ENCODE results near the gene ALPK3.

The ALPK3 gene

DNA sequence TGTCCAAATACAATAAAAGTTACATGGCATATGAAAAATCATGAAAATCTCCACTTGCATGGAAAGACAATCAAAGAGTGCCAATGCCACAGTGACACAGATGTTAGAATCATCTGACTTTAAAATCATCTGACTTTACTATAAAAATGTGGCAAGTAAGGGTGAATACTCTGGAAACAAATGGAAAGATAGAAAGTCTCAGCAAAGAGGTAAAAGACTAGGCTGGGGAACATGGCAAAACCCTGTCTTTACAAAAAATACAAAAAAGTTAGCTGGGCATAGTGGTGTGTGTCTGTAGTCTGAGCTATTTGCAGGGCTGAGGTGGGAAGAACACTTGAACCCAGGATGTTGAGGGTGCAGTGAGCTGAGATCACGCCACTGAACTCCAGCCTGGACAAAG lies 29.1 kb downstream of the ALPK3 start:
- no peak for DNase-seq

DNA sequence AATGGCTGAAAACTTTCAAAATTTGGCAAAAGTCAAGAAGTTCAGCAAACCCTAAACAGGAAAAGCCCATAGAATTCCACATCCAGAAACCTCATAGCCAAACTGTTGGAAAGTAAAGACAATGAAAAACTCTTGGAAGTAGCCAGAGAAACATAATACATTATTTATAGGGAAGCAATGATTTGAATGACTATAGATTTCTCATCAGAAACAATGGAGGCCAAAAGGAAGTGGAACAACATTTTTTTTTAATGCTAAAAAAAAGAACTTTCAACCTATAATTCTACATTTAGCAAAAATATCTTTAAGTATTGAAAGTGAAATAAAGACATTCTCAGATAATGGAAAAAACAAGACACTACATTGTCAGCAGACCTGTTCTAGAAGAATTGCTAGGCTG lies 30.2 kb downstream of the ALPK3 start:
- no peak for DNase-seq

DNA sequence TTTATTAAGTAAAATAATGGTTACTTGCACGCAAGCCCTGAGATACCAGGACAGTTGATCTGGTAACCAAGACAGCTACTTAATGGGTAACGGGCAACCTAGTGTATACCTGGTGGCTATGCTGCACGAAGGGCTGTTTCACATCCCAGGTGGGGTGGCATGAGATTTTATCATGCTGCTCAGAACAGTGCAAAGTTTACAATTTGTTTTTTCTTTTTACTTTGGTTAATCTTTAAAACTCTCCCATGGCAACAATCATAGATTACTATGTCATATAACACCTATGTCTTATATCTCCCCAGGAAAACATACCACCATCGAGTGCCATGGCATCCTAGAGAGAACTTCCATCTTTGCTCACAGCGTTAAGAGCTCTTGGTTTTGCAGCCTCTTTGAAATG lies 35.1 kb downstream of the ALPK3 start:
- no peak for DNase-seq

DNA sequence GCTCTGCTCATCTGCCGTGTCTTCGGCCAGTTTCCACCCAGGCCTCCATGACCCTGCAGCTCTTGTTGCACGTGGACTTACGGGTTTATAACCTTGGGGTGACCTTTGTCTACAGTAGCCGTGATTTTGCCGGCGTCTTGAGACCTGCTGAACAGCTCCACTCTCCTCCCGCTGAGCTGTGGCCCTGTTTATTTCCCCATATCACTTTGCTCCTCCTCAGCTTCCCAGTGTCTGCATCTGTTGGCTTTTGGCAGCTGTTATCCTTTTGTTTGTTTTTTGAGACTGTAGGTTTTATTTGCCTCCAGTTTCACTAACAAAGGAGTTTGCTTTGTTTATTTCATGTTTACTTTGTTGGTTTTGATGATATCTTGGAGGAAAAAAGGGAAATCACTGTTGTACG lies 38.0 kb downstream of the ALPK3 start:
- DNase-seq, result no peak

DNA sequence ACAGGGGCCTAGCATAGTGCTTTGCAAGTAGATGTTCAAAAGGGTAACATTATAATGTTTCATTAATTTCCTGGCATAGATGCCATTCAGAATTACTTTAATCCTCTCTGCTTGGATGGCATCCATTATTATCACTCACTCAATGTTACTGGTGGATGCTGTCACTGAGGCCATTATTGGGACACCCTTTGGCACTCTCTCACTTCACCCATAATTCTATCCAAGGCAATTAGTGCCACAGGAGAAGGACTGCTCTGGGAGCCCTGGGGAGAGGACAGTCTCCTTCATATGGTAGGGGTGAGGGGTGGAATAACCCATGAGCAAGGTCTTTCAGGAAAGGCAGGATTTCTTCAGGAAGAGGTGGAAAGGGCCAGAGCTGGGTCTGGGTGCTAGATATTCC lies 38.6 kb downstream of the ALPK3 start:
- DNase-seq, result no peak

DNA sequence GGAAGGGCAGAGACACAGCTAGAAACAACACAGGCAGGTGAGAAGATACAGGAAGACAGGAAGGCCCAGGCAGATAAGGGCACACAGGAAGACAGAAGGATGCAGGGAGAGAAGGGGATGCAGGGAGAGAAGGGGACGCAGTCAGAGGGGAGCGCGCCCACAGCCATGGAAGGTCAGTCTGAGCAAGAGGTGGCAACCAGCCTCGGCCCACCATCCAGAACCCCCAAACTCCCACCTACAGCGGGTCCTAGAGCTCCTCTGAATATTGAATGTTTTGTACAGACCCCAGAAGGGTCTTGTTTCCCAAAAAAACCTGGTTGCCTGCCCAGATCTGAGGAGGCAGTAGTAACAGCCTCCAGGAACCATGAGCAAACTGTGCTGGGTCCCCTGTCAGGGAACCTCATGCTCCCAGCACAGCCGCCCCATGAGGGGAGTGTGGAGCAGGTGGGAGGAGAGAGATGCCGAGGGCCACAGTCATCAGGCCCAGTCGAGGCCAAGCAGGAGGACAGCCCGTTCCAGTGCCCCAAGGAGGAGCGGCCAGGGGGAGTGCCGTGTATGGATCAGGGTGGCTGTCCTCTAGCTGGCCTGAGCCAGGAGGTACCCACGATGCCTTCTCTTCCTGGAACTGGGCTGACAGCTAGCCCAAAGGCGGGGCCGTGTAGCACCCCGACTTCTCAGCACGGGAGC lies 39.7 kb downstream of the ALPK3 start:
- DNase-seq, result no peak

DNA sequence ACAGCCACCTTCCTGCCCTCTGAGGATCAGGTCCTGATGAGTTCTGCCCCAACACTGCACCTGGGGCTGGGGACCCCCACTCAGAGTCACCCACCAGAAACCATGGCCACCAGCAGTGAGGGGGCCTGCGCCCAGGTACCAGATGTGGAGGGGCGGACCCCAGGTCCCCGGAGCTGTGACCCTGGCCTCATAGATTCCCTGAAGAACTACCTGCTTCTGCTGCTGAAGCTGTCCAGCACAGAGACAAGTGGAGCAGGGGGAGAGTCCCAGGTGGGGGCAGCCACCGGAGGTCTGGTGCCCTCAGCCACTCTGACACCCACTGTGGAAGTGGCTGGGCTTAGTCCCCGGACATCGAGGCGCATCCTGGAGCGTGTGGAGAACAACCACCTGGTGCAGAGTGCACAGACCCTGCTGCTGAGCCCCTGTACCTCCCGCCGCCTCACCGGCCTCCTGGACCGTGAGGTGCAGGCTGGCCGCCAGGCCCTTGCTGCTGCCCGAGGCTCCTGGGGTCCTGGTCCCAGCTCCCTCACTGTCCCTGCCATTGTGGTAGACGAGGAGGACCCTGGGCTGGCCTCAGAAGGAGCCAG lies 40.4 kb downstream of the ALPK3 start:
- no peak for DNase-seq

DNA sequence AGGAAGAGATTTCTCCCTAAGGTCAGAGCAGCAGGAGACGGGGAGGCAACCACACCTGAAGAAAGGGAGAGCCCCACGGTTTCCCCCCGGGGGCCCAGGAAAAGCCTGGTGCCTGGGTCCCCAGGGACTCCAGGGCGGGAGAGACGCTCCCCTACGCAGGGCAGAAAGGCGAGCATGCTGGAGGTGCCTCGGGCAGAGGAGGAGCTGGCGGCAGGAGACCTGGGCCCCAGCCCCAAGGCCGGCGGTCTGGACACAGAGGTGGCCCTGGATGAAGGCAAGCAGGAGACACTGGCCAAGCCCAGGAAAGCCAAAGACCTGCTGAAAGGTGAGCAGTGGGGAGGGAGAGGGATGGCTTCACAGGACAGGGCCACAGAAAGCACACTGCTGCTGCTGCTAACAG lies 41.1 kb downstream of the ALPK3 start:
- DNase-seq, result no peak

DNA sequence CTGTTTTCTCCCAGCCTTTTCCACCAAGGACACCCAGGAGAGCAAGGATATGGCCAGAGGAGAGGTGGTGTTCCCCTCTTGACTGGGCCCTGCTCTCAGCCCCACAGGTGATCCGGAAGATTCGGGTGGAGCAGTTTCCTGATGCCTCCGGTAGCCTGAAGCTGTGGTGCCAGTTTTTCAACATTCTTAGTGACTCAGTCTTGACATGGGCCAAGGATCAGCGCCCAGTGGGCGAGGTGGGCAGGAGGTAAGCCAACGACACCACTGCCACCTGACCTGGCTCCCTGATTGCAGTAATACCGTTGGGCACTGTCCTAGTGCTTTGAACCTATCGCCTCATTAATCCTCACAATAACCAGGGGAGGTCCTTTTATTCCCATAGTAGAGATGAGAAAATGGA lies 42.0 kb downstream of the ALPK3 start:
- DNase-seq, result no peak

DNA sequence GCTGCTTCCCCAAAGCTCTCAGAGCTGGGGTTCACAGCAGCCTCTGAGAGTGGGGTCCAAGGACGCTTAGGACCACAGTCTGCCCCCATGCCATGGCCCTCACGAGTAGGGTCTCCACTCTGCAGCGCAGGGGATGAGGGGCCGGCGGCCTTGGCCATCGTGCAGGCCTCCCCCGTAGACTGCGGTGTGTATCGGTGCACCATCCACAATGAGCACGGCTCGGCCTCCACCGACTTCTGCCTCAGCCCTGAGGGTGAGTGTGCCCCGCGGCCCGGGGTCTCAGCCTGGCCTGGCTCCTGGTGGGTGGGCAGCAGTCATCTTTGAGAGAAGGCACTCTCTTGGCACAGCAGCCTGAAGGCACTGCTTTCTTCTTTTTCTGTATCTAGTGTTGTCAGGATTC lies 42.5 kb downstream of the ALPK3 start:
- DNase-seq, result no peak

DNA sequence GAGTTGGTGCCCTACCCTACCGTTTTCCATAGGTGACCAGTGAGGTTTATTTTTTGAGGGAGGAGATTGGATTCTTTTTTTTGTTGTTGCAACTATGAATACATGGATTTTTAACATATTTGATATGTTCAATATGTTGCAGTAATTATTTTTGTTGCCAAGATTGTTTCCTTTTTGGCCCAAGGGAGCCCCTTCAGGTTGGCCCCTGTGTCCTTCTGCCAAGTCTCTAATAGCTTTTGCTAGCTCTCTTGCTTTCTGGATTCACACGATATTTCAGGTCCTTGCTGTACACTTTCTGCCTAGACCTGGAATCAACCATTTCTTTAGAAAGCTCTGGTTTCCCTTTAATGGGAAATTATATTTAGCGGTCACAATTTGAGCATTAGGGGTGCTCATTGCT lies 44.6 kb downstream of the ALPK3 start:
- no peak for DNase-seq

DNA sequence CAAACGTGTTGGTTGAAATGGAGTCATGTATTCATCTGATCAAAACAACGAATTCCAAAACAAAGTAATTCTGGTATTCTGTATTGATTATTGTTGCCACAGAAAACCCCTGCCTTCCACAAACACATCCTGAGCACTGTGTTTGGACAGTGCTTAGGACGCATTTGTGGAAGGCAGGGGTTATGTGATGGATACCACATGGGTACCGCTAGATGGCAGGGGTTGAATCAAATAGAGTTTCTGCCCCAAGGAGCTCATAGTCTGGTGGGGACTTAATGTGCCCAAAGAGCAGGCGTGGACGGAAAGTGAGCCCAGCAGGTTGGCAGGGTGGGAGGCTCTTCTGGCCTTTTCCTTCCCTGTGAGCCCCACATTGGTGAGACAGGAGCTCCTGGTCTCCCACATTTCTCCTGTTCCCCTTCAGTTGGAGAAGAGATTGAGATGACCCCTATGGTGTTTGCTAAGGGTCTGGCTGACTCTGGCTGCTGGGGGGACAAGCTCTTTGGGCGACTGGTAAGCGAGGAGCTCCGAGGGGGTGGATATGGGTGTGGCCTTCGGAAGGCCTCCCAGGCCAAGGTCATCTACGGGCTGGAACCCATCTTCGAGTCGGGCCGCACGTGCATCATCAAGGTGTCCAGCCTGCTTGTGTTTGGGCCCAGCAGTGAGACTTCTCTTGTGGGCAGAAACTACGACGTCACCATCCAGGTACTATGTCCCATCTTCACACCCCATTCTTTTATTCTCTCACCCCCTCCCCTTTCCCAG lies 45.2 kb downstream of the ALPK3 start:
- no peak for DNase-seq

DNA sequence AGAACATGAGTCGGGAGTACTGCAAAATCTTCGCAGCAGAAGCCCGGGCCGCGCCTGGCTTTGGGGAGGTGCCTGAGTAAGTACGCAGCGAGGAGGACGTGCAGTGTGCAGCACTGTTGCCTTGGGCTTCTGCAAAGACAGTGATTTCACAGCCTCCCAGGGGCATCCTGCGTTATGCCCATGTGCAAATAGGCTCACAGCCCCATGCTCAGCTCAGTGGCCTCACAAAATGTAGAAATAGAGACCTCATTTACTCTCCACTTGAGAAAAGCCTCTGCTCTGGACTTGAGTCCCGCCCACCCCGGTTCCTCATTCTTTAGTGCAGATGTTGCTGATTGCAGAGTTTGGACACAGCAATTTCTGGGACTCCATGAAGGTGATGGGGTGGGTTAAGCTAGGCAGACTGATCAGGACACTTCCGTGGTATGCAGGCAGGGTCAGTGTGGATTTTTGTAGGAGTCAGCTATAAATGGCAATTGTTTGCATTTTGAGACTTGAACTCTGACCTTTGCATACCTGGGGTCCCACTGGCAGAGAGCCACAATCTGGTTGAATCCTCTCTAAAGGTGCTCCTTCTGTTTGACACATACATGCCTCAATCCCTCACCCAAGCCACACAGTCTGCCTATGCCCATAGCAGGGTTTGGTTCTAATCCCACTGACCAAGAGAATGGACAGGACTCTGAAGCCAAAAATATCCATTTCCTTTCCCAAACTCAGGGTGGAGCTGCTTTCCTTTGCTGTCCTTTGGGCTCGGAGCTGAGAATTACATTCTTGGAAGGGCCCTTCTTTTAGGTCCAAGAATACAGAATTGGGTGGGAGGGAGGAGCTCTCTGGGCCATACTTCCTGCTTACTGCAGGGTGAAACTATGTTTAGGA lies 46.6 kb downstream of the ALPK3 start:
- no peak for DNase-seq

DNA sequence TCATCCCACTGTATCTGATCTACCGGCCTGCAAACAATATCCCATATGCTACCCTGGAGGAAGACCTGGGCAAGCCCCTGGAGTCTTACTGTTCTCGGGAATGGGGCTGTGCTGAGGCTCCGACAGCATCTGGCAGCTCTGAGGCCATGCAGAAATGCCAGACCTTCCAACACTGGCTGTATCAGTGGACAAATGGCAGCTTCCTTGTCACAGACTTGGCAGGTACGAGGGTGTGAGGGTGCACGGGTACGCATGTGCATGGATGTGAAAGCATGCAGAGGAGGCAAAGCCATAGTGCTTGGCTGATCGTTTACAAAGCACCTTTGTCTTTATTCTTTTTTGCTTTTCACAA lies 47.3 kb downstream of the ALPK3 start:
- no peak for DNase-seq

DNA sequence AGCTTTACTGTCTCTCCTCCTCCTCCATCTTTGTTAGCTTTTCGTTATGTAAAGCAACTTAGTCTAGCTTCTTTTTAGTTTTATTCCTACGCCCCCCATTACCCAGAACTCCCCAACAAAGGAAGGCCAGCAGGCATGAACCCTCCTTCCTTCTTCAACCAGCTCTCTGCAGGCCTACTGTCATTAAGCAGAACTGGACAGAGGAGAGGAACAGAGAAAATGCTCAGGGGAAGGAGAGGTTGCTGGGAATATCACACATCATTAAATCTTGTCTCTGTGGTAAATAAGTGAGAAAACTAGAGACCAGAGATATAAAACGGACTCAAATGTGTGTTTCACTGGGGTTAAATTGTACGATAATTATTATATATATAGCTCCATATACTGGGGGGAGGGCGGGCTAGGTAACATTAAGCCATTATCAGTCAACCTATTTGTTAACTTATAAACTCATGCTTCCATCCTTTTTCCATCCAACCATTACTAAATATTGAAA lies 48.0 kb downstream of the ALPK3 start:
- no peak for DNase-seq

DNA sequence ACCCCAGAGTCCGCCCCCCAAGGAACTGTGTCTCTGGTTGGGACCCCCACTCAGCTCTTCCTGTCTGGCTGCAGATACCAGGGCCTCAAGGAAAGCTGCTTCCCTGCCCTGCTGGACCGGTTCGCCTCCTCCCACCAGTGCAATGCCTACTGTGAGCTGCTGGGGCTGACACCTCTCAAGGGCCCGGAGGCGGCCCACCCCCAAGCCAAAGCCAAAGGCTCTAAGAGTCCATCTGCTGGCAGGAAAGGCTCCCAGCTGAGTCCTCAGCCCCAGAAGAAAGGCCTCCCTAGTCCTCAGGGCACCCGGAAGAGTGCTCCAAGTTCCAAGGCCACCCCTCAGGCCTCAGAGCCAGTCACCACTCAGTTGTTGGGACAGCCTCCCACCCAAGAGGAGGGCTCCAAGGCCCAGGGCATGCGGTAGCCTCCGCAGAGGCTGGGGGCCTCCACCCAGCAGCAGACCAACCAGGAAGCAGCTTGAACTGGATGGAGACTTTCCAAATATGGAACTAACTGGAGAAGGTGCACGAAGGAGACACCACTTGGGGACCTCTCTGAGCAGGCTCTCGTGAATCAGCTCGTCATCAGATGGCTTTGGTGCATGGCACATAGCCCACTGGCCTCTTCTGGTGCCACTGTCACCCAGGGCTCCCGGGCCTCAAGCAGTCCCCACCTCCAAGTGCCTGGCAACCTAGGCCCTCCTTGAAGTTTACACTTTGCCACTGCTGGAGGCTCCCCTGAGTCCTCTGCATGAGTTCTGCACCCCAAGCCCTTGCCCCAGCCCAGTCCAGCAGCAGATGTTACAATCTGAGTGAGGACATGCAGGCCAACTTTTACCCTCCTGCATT lies 51.1 kb downstream of the ALPK3 start:
- DNase-seq, result no peak

DNA sequence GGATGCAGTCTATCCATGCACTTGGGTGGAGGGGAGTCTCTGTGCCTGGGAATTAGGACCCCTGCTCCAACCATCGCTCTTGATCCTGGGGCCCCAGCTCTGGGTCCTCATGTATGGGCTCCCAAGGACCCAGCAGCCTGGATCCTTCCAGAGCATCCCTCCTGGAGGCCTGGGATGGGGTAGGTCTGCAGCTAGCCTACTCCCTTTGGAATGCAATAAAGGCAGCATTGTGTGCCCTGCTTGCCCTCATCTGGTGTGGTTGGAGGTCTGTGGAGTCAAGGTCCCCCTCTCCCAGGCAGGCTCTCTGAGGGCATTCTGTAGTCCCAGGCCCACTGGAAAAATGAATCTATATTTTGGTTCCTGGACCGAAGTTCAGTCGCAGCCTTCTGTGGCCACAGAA lies 52.4 kb downstream of the ALPK3 start:
- DNase-seq, result no peak

DNA sequence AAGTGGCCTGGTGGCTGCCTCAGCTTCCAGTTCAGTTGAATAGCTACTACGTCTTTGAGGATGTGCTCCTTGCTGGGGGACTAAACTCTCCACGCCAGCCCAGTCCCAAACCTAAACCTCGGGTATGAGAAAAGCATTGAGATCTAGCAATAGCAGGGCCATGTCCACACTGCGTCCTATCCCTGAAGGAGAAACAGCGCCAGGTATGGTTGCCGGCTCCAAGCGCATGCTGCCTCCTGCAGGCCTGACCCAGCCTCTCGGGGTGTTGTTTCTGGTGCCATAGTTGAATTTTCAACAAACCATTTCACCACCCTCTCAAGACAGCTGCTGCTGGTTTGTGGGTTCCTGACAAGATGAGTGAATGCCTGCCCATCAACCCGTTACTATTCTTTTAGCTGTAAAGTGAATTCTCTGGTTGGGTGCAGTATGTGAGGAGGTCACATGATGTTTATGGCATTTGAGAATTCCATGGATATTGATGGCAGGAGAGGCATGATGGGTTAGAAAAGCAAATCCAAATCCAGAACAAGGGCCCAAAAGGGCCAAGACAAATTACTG lies 54.4 kb downstream of the ALPK3 start:
- no peak for DNase-seq

DNA sequence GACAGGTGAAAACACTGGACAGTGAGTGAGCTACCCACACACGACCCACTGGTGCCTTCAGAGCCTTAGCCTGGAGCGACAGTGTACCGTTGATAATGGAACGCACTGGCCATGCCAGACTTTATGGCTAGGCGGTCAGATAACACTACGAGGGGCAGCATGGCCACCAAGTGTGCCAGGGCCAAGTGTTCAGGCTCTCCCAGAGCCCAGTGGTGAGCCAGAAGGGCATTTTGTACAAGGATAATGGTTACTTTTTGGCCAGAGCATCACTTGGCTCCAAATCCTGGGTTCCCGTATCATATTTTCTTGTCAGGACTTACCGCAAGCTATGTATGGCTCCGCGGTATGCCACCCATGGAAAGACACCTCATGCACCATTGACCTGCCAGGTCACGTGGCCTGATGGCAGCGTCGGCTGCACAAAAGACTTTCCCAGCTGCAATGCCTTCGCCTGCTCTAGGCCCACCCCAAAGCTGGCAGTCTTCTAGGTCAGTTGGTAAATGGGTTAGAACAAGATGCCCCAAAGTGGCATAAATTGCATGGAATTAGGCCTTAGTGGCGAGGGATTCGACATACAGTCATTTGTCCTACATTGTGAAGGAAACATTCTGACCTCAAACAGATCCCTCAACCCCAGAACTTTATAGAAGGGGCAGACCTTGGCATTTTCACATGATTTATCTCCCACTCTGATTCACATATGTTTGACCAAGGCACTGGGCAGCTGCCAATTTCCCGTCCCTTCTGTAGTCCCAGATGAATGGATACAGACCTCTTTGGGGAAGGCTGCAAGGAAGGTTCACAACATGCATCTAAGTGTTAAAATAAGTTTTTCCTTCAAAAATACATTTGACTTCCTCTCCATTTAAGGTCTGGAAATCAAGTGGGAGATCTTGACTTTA lies 55.1 kb downstream of the ALPK3 start:
- no peak for DNase-seq

DNA sequence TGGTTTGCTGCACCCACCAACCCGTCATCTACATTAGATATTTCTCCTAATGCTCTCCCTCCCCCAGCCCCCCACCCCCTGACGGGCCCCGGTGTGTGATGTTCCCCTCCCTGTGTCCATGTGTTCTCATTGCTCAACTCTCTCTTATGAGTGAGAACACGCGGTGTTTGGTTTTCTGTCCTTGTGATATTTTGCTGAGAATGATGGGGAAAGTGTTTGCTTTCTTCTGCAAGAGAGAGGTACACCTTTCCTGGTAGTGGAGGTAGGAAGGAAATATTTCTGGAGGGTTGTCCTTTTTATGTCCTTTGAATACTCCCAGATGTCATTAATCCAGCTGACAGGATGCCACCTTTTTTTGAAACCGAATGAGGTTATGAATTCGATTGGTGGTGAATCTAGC lies 56.8 kb downstream of the ALPK3 start:
- no peak for DNase-seq

All from NCI-H226 (cell line).